Prostate gland (tissue), 2 donors: ENCODE measurements around the gene LYPD6B.

Experiments used
- POLR2A ChIP-seq: fragments of 450-650 bp; IDR thresholded peaks from one replicate; pipeline ENCODE4 v1.6.1; 2016; ENCODE audit warnings: antibody characterized with exemption, mild to moderate bottlenecking
- POLR2AphosphoS5 ChIP-seq: sonication (generic); formaldehyde crosslinking; IDR thresholded peaks from one replicate; pipeline ENCODE4 v1.6.1; 2017; ENCODE audit warnings: antibody characterized with exemption
- TF ChIP-seq, protein P1 (sequence below), 4 experiments: fragments of 200-600 bp in 2 of 4; fragments of 450-650 bp in 2 of 4; sonication (generic) in 2 of 4; IDR thresholded peaks; 1 replicate in 3 of 4; 2 replicates in 1 of 4; pipeline ENCODE4 v1.5.1; 2016 to 2019; ENCODE audit warnings: antibody characterized with exemption in 4 of 4, mild to moderate bottlenecking in 2 of 4, moderate library complexity in 2 of 4

DNA sequence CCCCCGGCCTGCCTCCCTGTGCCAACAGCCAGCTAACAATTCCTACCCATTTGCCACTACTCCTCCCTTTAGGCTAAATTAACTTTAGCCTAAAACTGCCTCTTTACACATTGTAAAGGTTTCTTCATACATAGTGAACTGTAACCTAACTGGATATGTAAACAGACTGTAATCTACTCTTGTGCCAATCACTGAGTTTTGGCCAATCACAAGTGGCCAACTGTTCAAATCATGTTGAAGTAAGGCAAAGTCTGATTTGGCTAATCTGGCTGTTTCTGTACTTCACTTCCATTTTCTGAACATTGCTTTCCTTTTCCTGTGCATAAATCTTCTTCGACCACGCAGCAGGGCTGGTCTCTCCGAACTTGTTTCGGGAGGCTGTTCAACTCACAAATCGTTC lies 188.3 kb downstream of the LYPD6B start:
- TF ChIP-seq, protein P1, sequence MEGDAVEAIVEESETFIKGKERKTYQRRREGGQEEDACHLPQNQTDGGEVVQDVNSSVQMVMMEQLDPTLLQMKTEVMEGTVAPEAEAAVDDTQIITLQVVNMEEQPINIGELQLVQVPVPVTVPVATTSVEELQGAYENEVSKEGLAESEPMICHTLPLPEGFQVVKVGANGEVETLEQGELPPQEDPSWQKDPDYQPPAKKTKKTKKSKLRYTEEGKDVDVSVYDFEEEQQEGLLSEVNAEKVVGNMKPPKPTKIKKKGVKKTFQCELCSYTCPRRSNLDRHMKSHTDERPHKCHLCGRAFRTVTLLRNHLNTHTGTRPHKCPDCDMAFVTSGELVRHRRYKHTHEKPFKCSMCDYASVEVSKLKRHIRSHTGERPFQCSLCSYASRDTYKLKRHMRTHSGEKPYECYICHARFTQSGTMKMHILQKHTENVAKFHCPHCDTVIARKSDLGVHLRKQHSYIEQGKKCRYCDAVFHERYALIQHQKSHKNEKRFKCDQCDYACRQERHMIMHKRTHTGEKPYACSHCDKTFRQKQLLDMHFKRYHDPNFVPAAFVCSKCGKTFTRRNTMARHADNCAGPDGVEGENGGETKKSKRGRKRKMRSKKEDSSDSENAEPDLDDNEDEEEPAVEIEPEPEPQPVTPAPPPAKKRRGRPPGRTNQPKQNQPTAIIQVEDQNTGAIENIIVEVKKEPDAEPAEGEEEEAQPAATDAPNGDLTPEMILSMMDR (IDR thresholded peaks at IDR 0.05), result no peak
- TF ChIP-seq POLR2A, result no peak
- TF ChIP-seq POLR2AphosphoS5, result no peak
